Stimulated activated CD4-positive, alpha-beta T cell treated with anti-CD3 and anti-CD28 coated beads, Interleukin-1b, Interleukin-23, amount 100 ng/mL, for 48 hours (primary cell): ENCODE results near the gene ACOT11.

Experiments used
- DNase-seq: peaks from one replicate; pipeline ENCODE4 v3.0.0-alpha.2; 2020

Gene ACOT11

DNA sequence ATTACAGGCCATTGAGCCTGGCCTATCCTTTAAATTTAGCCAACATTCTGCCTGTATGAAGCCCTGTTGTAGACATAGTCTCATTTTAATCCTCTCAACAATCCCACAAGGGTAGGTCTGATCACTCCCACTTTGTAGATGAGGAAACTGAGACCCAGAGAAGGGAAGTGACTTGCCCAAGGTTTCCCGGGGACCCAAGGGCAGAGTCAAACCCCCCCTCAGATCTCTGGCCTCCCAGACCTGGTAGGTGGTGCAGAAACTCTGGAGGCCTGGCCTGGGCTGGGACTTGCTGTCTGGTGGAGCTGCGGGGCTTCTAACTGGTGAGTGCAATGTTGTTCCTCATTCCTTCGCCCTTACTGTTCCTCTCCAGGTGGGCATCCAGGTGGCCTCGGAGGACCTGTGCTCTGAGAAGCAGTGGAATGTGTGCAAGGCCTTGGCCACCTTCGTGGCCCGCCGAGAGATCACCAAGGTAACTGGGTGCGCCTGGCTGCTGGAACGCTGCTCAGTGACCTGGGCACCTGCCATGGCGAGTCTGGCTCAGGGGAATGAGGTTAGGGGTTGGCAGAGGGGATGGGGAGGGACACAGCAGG is 45.6 kb downstream of the ACOT11 start:
- no peak for DNase-seq

DNA sequence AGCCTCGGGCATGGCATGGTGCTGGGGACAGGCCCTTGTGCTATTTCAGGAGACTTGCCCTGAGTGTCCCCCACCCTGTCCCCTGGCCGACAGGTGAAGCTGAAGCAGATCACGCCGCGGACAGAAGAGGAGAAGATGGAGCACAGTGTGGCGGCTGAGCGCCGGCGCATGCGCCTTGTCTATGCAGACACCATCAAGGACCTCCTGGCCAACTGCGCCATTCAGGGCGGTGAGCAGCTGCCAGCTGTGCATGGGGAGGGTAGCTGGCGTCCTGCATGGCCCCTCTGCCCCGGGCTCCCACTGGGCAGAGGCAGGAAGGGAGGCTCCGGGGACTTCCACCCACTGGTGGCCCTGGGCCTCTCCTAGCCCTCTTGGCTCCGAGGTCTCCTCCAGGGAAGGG is 46.4 kb downstream of the ACOT11 start:
- no peak for DNase-seq

DNA sequence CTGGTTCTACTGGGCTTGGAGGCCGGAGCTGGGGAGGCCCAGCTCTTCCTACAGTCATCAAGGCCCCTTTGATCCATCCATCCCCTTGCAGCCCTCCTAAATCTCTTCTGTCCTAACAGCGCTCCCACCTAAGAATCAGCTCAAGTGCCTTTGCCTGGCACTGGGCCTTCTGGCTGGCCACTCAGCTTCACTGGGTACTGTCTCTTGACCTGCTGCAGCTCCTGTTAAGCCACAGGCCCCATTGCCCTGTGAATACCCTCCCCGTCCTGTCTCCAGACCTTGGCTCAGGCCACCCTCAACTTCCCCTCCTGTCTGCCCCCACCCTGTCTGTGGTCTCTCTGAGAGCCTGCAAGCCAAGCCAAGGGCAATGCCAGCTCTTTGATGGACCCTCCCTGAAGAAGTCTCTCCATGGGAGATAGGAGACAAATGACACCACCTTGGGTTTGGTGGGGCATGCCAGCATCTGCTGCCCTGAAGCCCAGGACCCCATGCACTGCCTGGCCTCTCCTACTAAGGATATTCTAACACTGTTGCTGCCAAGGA is 48.0 kb downstream of the ACOT11 start:
- DNase-seq = no peak

DNA sequence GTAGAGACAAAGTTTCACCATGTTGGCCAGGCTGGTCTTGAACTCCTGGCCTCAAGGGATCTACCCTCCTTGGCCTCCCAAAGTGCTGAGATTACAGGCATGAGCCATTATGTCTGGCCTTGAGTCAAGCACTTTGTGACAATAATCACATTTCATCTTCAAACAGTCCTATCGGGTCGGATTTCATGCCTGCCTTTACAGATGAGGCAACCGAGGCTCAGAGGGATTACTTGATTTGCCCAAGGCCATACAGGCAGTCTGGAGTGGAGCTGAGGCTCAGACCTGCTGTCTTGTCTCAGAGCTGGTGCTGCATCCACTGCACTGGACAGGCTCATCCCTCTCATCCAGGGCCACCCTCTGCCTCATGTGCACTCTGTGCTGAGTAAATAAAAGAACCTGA is 48.7 kb downstream of the ACOT11 start:
- DNase-seq = no peak

DNA sequence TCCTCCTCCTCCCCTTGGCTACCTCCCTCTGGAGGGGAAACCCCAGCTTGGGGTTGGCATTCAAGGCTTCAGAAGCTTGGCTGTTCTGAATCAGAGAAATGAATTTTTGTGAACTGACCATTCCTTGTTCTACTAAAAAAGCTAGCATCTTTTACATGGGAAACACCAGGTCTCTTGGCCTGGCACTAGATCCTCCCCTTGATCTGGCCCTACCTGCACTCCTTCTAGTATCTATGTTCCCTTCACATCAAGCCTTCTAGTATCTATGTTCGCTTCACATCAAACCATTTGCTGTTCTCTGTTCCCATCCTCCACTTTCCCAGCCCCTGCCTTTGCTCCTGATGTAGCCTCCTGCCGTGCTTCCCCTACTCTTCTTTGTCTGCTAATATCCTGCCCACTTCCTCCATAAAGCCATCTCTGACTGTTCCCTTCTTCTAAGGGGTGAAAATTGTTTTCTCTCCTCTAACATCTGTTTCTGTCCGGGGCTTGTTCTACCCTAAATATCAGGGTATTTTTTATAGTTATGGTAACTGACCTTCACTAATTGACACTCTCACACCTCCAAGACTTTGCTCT is 49.5 kb downstream of the ACOT11 start:
- DNase-seq = no peak

DNA sequence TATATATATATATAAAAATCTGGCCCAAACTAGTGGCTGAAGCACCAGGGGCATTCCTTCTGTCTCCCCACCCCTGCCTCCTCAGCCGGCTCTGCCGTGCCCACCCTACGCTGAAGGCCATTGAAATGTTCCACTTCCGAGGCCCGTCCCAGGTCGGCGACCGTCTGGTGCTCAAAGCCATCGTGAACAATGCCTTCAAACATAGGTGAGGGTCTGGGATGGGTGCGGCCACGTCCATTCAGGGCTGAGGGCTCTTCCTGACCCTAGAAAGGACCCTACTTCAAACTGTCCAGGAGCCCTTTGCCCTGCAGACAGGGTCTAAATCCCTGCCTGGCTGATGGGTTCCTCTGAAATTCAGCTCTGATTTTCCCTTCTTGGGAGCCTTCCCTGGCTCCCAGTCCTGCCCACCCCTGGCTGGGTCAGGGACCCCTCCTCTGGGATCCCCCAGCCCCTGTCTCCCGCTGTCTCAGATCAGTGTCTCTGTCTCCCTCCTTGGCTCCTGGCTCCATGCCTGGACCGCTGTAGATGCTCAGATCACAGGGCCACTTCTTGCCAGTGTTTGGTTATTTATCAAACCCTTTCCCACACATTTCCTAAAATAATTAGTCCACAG is 51.3 kb downstream of the ACOT11 start:
- DNase-seq = no peak

DNA sequence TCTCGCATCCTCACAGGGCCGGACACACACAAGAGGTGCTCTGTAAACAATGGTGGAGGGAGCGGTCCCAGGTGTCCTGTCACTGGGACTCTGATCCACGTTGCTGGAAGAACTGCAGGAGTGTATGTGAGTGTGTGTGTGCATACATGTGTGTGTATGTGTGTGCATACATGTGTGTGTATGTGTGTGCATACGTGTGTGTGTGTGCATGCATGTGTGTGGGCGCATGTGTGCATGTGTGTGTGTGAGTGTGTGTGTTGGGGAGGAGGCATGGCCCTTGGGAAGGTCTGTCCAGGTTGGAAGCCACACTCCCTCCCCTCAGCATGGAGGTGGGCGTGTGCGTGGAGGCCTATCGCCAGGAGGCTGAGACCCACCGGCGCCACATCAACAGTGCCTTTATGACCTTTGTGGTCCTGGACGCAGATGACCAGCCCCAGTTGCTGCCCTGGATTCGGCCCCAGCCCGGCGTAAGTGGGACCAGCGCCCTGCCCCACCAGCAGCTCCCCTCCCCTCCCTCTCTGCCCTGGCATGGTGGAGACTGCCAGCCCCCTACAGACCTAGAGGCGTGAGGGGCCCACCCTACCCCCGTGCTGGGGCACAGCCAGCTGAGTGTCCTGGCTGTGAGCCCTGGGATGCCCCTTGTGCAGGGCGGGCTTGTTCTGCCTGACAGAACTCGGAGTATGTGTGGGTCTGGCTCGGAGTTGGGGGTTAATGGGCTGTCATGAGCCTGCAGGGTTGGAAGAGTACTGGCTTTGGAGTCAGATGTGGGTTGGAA is 53.1 kb downstream of the ACOT11 start:
- no peak for DNase-seq

DNA sequence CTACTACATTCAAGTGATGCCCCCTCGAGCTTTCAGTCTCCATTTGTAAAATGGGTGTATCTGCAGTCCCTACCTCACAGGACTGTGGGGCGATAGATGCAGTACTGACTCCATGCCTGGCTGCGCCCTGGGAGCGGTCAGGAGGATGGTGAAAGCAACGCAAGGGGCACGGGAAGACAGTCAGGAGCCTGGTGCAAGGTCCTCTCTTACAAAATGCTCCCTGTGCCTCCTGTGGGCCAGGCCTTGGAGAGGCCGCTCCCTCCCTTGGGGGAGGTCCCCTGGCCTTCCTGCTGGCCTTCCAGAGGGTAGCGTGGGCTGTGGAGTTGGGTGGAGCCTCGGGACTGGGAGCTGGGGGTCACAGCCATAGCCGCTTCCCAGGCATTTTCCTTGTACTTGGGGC is 53.7 kb downstream of the ACOT11 start:
- DNase-seq = no peak

DNA sequence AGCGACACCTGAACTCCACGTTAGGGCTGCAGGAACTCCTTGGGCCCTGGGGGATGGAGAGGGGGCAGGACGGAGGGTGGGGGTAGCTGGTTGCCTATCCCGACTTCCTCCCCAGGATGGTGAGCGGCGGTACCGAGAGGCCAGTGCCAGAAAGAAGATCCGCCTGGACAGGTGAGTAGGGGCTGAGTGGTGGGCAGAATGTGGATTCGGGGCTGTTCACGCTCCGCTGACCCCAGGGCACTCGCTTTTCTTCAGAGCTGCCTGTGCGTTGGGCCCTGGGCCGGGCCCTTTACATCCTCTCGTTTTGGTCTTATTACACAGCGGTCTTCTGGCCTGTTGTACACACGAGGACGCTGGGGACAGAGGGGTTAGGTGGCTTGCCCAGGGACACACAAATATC is 54.5 kb downstream of the ACOT11 start:
- no peak for DNase-seq

DNA sequence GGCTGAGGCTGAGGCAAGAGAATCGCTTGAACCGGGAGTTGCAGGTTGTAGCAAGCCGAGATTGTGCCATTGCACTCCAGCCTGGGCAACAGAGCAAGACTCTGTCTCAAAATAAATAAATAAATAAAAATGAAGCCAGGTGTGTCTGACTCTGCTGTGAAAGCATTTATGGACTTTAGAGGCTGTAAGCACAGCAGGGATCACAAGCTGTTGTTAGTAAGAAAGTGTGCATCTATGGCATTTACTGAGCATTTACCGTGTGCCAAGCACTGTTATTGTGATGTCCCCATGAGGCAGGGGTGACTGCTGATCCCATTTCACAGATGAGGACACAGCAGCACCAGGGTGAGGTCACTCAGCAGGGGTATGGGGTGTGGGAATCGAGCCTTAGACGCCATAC is 55.2 kb downstream of the ACOT11 start:
- no peak for DNase-seq

DNA sequence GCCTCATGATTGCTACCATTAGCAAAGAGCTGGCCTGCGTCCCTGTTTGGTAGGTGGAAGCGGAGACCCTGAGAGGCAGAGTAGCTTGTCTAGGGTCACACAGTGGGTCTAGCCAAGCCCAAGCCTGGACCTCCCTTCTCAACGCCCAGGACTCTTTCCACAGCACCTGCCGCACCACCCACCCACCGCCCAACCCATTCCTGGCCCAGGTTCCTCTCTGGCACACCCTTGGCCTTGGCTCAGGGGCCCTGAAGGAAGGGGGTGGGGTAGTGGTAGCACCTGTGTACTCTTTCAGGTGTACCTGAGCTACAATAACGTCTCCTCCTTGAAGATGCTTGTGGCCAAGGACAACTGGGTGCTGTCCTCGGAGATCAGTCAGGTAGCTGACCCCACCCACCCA is 56.0 kb downstream of the ACOT11 start:
- no peak for DNase-seq

DNA sequence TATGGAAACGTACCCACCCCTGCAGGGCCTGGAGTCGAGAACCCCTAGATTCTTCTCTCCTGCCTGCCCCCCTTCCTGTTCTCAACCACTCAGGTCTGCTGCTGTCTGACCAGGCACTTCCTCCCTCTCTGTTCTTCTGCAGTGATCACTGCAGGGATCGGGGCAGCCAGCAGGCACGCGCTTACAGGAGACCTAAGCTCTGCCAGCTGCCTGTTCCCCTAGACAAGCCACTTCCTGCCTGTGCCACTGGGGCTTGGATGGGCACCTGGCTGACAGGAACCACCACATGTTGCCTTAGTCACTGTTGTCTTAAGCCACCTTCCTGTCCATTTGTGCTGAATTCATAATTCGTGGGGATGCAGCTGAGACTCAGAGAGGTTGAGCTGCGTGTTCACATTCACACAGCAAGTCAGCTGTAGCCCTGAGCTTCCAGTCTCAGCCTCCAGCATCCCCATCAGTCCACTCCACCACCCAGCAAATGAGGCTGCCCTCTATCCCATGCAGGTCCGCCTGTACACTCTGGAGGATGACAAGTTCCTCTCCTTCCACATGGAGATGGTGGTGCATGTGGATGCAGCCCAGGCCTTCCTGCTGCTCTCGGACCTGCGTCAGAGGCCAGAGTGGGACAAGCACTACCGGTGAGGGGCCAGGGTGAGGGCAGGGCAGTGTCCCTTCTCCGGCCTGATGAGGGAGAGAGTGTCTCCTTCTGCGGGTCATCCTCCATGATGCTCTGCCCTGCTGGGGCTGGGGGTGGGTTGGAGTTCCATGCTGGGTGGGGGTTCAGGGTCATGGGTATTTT is 56.7 kb downstream of the ACOT11 start:
- peak; percentile 26 for DNase-seq

DNA sequence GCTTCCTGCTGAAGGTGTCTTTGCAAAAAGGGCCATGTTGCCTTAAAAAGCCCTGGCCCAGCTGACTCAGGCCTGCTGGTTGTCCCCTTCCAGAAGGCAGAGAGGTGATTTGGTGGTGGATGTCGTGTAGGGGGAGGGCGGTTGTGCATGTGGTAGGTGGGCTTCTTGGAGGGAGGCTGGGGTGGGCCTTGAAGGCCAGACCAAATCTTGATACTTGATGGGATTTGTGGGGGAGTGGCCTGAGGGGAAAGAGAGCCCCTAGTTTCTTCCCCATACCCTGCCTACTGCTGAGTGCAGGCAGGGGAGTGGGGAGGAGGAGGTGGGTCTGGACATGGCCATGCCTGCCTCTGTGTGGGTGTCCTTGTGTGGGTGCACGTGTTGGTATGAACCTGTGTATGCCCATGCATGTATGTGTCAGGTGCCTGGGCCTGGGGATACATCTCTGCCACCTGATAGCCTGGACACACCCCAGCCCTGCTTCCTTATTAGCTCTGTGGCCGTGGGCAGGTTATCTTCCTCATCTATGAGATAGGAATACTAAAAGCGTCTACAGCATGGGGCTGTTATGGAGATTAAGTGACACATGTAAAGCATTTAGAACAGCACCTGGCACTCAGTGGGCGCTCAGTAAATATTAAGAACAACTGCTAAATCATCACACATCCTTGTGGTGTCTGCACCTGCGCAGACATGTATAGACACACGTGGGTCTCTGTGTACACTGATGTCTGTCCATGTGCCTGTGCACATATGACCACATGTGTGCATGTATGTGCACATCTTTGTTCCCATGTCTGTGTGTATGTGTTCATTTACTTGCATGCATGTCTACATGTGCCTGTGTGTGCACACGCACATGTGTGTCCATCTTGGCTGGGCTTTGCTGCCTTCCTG is 58.3 kb downstream of the ACOT11 start:
- no peak for DNase-seq

DNA sequence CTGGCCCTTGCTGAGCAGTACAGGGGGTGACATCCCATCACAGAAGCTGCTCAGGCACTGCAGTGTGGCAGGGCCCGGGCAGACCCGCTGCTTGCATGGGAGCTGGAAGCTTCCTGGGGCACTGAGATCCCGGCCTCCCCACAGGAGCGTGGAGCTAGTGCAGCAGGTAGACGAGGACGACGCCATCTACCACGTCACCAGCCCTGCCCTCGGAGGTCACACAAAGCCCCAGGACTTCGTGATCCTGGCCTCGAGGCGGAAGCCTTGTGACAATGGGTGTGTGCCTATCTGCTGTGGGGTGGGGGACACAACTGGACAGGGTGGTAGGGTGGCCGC is 58.9 kb downstream of the ACOT11 start:
- no peak for DNase-seq

DNA sequence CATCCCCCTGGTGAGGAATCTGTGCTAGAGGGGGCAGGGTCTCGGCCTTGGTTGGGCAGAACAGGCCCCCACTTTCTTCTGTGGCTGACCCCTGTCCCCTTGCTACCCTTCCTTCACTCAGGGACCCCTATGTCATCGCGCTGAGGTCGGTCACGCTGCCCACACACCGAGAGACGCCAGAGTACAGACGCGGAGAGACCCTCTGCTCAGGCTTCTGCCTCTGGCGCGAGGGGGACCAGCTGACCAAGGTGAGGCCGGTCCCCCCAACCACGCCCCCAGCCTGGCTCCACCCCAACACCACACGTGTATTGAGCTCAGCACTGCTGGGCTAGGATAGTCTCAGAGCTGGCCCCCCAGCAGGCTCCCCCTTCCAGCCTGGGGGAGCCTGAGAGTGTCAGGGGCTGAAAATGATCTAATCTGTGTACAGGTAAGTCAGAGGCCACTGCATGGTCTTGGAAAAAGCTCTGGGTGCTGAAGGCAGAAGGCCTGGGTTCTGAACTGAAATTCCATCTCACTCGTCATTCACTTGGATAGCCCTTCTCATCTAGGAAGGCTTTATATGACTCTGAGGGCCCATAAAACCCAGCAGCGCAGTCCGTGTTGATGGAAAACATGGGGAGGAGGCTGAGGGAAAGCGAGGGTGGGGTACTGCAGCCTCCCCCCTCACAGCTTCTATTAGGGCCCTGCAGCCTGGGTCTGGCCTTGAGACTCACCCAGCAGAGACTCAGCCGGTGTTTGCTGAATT is 60.0 kb downstream of the ACOT11 start:
- no peak for DNase-seq

DNA sequence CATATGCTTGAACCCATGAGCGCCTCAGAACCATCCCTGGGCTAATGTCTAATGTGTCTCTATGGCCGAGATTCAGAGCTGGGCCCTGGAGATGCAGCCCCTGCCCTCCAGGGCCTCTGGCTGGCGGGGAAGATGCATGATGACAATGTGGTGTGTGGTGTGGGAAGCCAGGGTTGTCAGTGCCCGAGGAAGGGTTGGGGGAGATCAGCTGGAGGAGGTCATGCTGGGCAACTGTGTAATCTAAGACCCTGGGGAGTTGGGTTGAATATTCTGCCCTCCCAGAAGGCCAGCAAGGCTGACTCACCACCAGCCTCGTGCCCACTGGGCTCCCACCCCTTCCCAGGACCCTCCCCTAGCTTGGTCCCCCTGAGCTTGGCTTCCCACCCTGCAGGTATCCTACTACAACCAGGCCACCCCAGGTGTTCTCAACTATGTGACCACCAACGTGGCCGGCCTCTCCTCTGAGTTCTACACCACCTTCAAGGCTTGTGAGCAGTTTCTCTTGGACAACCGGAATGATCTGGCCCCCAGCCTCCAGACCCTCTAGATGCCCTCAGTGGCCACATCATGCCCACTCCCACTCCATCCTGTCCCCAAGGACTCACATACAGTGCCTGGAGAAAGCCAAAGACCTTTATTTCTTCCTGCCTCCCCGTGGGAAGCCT is 60.7 kb downstream of the ACOT11 start:
- DNase-seq = no peak

DNA sequence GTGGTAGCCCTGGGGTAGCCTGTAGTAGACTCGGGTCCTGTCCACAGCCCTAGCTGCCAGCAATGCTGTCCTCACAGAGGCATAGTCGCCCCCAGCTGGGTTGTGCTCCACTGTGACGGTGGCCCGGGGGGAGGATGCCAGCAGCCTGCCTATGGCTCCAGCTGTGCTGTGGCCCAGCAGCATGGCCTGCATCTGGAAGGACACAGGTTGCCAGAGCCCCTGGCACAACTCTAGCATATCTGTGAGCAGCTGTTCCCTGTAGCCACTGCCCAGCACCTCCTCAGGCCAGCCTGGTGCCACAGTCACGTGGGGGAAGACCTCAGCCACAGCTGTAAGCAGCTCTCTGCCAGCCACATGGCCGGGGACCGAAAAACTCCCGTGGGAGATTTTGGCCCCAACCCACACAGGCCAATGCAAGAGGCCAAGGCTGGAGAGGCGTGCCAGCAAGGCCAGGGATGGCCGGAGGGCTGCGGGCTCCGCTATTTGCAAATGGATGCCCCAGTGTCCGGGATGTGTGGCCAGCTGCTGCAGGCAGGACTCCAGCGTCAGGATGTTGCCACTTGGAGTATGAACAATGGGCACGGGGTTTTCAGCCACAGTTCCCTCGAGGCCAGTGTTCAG is 61.4 kb downstream of the ACOT11 start:
- no peak for DNase-seq

DNA sequence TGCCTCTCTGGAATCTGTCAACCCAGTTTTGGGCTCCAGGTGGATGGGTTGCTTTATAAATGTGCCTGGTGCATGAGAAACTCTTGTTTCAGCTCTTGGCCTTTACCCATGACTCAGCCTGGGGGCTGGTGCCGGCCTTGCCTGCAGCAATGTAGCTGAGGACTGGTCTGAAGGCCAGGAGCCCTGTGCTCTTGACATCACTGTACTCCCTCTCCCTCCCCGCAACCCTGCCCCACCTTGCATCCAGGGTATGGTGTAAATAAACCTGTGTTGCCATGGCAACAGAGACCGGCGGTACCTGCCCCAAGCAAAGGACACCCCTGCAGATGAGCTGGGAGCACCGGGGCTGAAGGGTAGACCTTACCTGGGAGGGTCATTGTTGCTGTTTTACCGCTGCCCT is 62.0 kb downstream of the ACOT11 start:
- DNase-seq = no peak

DNA sequence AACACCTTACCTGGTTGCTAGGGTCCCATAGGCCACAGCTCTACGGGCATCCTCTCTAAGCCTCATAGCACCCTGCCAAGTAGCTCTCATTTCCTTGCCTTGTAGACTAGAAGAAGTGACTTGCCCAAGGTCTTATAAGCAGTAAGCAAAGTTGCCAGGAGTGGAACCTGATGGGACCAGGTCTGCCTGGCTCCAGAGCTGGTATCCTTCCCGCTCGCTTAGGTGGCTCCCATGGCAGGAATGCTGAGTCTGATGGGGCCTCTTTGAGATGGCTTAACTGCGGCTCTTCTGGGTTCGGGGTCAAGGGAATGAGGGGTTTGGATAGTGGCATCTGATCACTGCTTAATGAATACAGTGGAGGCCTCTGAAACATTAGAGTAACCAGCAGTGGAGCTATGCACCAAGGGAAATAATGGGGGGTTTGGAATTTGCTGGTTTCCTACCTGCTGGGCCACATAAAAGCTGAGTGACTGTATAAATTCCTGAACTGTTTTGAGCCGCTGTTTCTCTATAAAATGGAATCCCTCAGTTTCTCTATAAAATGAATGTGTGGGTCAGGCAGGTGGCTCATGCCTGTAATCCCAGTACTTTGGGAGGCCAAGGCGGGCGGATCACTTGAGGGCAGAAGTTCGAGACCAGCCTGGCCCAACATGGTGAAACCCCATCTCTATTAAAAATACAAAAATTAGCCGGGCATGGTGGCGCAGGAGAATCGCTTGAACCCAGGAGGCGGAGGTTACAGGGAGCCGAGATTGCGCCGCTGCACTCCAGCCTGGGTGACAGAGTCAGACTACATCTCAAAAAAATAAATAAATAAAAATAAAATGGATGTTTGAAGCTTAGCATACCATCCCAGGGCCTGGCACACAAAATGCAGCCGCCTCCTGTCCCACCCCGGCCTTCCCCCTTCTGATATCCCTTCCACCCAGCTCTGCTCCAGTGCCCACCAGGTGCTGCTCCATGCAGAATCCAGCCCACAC is 62.9 kb downstream of the ACOT11 start:
- no peak for DNase-seq
